HG03280 (cell line): ENCODE measurements around the gene NOM1.
"Not testable (repeated sequence)": the region's sequence is repeated elsewhere in the genome, so short reads cannot be mapped to it uniquely, and the experiment has no call there.

ENCODE experiments used
- ATAC-seq: cut with Tn5 transposase; IDR thresholded peaks from one replicate; pipeline ENCODE4 v1.9.1; 2021; ENCODE audit warnings: mild to moderate bottlenecking, moderate library complexity; ENCODE audit not compliant: unreplicated experiment

NOM1 gene

GRCh38 chr7:156936766-156937165, 12.7 kb upstream of the NOM1 start:
- not testable (repeated sequence) for ATAC-seq

- ATAC-seq = no peak
Observed at GRCh38 chr7:156940421-156941122, 8.9 kb upstream of the NOM1 start.

- no peak for ATAC-seq
Observed at GRCh38 chr7:156941393-156942182, 7.9 kb upstream of the NOM1 start.

GRCh38 chr7:156942708-156943090, 6.8 kb upstream of the NOM1 start:
- ATAC-seq = no peak

GRCh38 chr7:156943091-156944041, 6.1 kb upstream of the NOM1 start:
- no peak for ATAC-seq

GRCh38 chr7:156944876-156945275, 4.6 kb upstream of the NOM1 start:
- ATAC-seq = no peak

- ATAC-seq = no peak
Observed at GRCh38 chr7:156947120-156947843, 2.2 kb upstream of the NOM1 start.

- no peak for ATAC-seq
Observed at GRCh38 chr7:156948361-156948760, 1.2 kb upstream of the NOM1 start.

- ATAC-seq = no peak
Observed at GRCh38 chr7:156950381-156950858, 908 bp downstream of the NOM1 start.

GRCh38 chr7:156953215-156953614, 3.7 kb downstream of the NOM1 start:
- not testable (repeated sequence) for ATAC-seq

- no peak for ATAC-seq
Observed at GRCh38 chr7:156954941-156955340, 5.4 kb downstream of the NOM1 start.

- no peak for ATAC-seq
Observed at GRCh38 chr7:156956727-156957126, 7.2 kb downstream of the NOM1 start.

- ATAC-seq = no peak
Observed at GRCh38 chr7:156962145-156962544, 12.6 kb downstream of the NOM1 start.

- no peak for ATAC-seq
Observed at GRCh38 chr7:156962897-156963296, 13.4 kb downstream of the NOM1 start.

- no peak for ATAC-seq
Observed at GRCh38 chr7:156963472-156963871, 14.0 kb downstream of the NOM1 start.

GRCh38 chr7:156964971-156965370, 15.5 kb downstream of the NOM1 start:
- ATAC-seq = no peak

- ATAC-seq = no peak
Observed at GRCh38 chr7:156966387-156966786, 16.9 kb downstream of the NOM1 start.

GRCh38 chr7:156968183-156968582, 18.7 kb downstream of the NOM1 start:
- ATAC-seq = no peak

- no peak for ATAC-seq
Observed at GRCh38 chr7:156969972-156970420, 20.5 kb downstream of the NOM1 start.

GRCh38 chr7:156975620-156976019, 26.1 kb downstream of the NOM1 start:
- ATAC-seq = no peak
